HEK293 (cell line): Measurements from ENCODE around the gene ARL16.

Experiments
- CTCF ChIA-PET: fragments of 350-600 bp; formaldehyde crosslinking; extraction: SDS; loops from one replicate; lab custom pipeline; 2021; ENCODE audit warnings: antibody characterized with exemption; lab: Yijun Ruan, JAX
- POLR2A ChIA-PET: fragments of 300-600 bp; formaldehyde crosslinking; extraction: SDS; loops from one replicate; lab custom pipeline; 2020; ENCODE audit warnings: antibody characterized with exemption, inconsistent platforms; lab: Yijun Ruan, JAX
- H3K27ac ChIP-seq: fragments of 200-500 bp; sonication (Bioruptor generic); 2 replicates; pipeline ENCODE4 v1.5.1; 2014; ENCODE audit warnings: low read depth, low read length, control low read depth, inconsistent platforms; ENCODE audit errors: extremely low read depth
- H3K36me3 ChIP-seq, 2 experiments: fragments of 200-500 bp in 1 of 2; sonication (Bioruptor generic) in 1 of 2; 1 replicate in 1 of 2; 2 replicates in 1 of 2; pipeline ENCODE4 v1.5.1; 2014 to 2017; ENCODE audit warnings: inconsistent platforms in 2 of 2, low read length in 2 of 2; ENCODE audit not compliant: control insufficient read depth in 2 of 2, insufficient read depth in 1 of 2
- H3K4me1 ChIP-seq: fragments of 200-500 bp; sonication (Bioruptor generic); 2 replicates; pipeline ENCODE4 v1.5.1; 2014; ENCODE audit warnings: mild to moderate bottlenecking, low read length, inconsistent platforms; ENCODE audit not compliant: control insufficient read depth, insufficient read depth
- H3K4me3 ChIP-seq: 2 replicates; pipeline ENCODE4 v1.5.1; 2011; ENCODE audit warnings: low read depth, mild to moderate bottlenecking, control low read depth, low read length, moderate library complexity
- H3K9me3 ChIP-seq: fragments of 200-500 bp; sonication (Bioruptor generic); 2 replicates; pipeline ENCODE4 v1.5.1; 2014; ENCODE audit warnings: low read depth, low read length, inconsistent platforms; ENCODE audit not compliant: control insufficient read depth, insufficient read depth
- GFI1B ChIP-seq: fragments of 450-650 bp; formaldehyde crosslinking; IDR thresholded peaks from 2 replicates; pipeline ENCODE4 v1.5.1; 2016; ENCODE audit warnings: missing biosample characterization, missing genetic modification characterization
- KLF1 ChIP-seq: fragments of 450-650 bp; formaldehyde crosslinking; IDR thresholded peaks from 2 replicates; pipeline ENCODE4 v1.5.1; 2016; ENCODE audit warnings: missing biosample characterization, missing genetic modification characterization
- SCRT1 ChIP-seq: fragments of 450-650 bp; formaldehyde crosslinking; IDR thresholded peaks from 2 replicates; pipeline ENCODE4 v1.5.1; 2016; ENCODE audit warnings: missing biosample characterization, missing genetic modification characterization, borderline replicate concordance
- SCRT2 ChIP-seq: fragments of 450-650 bp; formaldehyde crosslinking; IDR thresholded peaks from 2 replicates; pipeline ENCODE4 v1.5.1; 2016; ENCODE audit warnings: missing biosample characterization, missing genetic modification characterization
- SP2 ChIP-seq: fragments of 450-650 bp; formaldehyde crosslinking; IDR thresholded peaks from 2 replicates; pipeline ENCODE4 v1.5.1; 2016; ENCODE audit warnings: missing biosample characterization, missing genetic modification characterization
- ZBTB20 ChIP-seq: fragments of 450-650 bp; formaldehyde crosslinking; IDR thresholded peaks from 2 replicates; pipeline ENCODE4 v1.5.1; 2016; ENCODE audit warnings: missing biosample characterization, missing genetic modification characterization
- ZBTB26 ChIP-seq: fragments of 450-650 bp; formaldehyde crosslinking; optimal IDR thresholded peaks from 2 replicates; pipeline ENCODE3; 2016; ENCODE audit warnings: missing biosample characterization, mild to moderate bottlenecking, missing genetic modification characterization
- ZBTB44 ChIP-seq: fragments of 450-650 bp; IDR thresholded peaks from 2 replicates; pipeline ENCODE4 v1.5.1; 2018; ENCODE audit warnings: missing biosample characterization, mild to moderate bottlenecking, missing genetic modification characterization
- ZBTB49 ChIP-seq: fragments of 450-650 bp; formaldehyde crosslinking; IDR thresholded peaks from 2 replicates; pipeline ENCODE4 v1.5.1; 2016; ENCODE audit warnings: missing biosample characterization, missing genetic modification characterization, low read depth
- ZNF10 ChIP-seq: fragments of 450-650 bp; formaldehyde crosslinking; IDR thresholded peaks from 2 replicates; pipeline ENCODE4 v1.5.1; 2017; ENCODE audit warnings: missing biosample characterization, missing genetic modification characterization
- ZNF114 ChIP-seq: fragments of 450-650 bp; formaldehyde crosslinking; IDR thresholded peaks from 2 replicates; pipeline ENCODE4 v1.5.0; 2017; ENCODE audit warnings: missing biosample characterization, missing genetic modification characterization
- ZNF175 ChIP-seq: fragments of 450-650 bp; formaldehyde crosslinking; IDR thresholded peaks from 2 replicates; pipeline ENCODE4 v1.5.1; 2016; ENCODE audit warnings: missing biosample characterization, missing genetic modification characterization
- ZNF23 ChIP-seq: fragments of 450-650 bp; formaldehyde crosslinking; IDR thresholded peaks from 2 replicates; pipeline ENCODE4 v1.5.1; 2016; ENCODE audit warnings: missing biosample characterization, missing genetic modification characterization, borderline replicate concordance
- ZNF449 ChIP-seq: fragments of 450-650 bp; formaldehyde crosslinking; IDR thresholded peaks from 2 replicates; pipeline ENCODE4 v1.5.1; 2017; ENCODE audit warnings: missing biosample characterization, mild to moderate bottlenecking, missing genetic modification characterization, moderate library complexity
- ZNF544 ChIP-seq: fragments of 450-650 bp; formaldehyde crosslinking; IDR thresholded peaks from 2 replicates; pipeline ENCODE4 v1.5.0; 2017; ENCODE audit warnings: missing biosample characterization, missing genetic modification characterization
- ZNF558 ChIP-seq: fragments of 450-650 bp; formaldehyde crosslinking; IDR thresholded peaks from 2 replicates; pipeline ENCODE4 v1.5.1; 2016; ENCODE audit warnings: missing biosample characterization, missing genetic modification characterization
- ZNF571 ChIP-seq: fragments of 450-650 bp; formaldehyde crosslinking; IDR thresholded peaks from 2 replicates; pipeline ENCODE4 v1.5.0; 2017; ENCODE audit warnings: missing biosample characterization, missing genetic modification characterization
- ZNF747 ChIP-seq: fragments of 450-650 bp; formaldehyde crosslinking; IDR thresholded peaks from 2 replicates; pipeline ENCODE4 v1.5.1; 2016; ENCODE audit warnings: missing biosample characterization, missing genetic modification characterization
- ZSCAN16 ChIP-seq: fragments of 450-650 bp; formaldehyde crosslinking; IDR thresholded peaks from 2 replicates; pipeline ENCODE4 v1.5.1; 2016; ENCODE audit warnings: missing biosample characterization, missing genetic modification characterization
- TF ChIP-seq, protein P1 (sequence below): fragments of 450-650 bp; formaldehyde crosslinking; IDR thresholded peaks from 2 replicates; pipeline ENCODE4 v1.5.1; 2016; ENCODE audit warnings: missing biosample characterization, missing genetic modification characterization

ARL16 gene

GRCh38 chr17:81681672-81682071 is 1.9 kb downstream of the ARL16 start (continued):
- TF ChIP-seq ZNF114 (no peak), ZBTB26 (tag by site-specific recombination) (peak; percentile 22), SP2 (tag by site-specific recombination) (no peak; the same call in 1 of the 2 replicates), ZNF10 (tag by site-specific recombination) (no peak), ZNF747 (tag by site-specific recombination) (no peak), ZNF571 (tag by site-specific recombination) (no peak), ZNF544 (no peak), GFI1B (tag by site-specific recombination) (no peak), ZNF558 (no peak), ZNF23 (tag by site-specific recombination) (no peak)
- TF ChIP-seq, protein P1, sequence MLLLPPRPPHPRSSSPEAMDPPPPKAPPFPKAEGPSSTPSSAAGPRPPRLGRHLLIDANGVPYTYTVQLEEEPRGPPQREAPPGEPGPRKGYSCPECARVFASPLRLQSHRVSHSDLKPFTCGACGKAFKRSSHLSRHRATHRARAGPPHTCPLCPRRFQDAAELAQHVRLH (tag by site-specific recombination), result no peak

GRCh38 chr17:81680150-81680549 is 3.4 kb downstream of the ARL16 start:
- H3K4me3 ChIP-seq, result no peak overlapping the region
- ChIA-PET CTCF (interaction anchor here (0.8 kb wide), 1 partner anchor 13 kb away, joined by 3 read pairs; no protein-coding TSS in a partner anchor), POLR2A (interaction anchor here (0.7 to 2.9 kb wide), 5 partner anchors 13 to 43 kb away, joined by 3 to 14 read pairs (median 3); partner anchors contain the start of genes CCDC137, MRPL12, NPLOC4 and OXLD1)
- TF ChIP-seq SCRT2 (tag by site-specific recombination), result peak; percentile 42; the same call in 1 of the 2 replicates
- TF ChIP-seq SCRT1 (tag by site-specific recombination), result no peak
- no peak for TF ChIP-seq ZSCAN16
- no peak for TF ChIP-seq ZNF449 (tag by site-specific recombination)
- H3K9me3 ChIP-seq, result no peaks in the 10 kb centered on the region
- peaks cover 1 to 23% of the 10 kb centered on the region in 2 experiments; a peak in 2 of 3 replicates for H3K36me3 ChIP-seq
- peaks cover 4% of the 10 kb centered on the region for H3K4me1 ChIP-seq
- H3K27ac ChIP-seq, result no peak overlapping the region

GRCh38 chr17:81676906-81677305 is 6.7 kb downstream of the ARL16 start:
- H3K27ac ChIP-seq, result no peak overlapping the region
- CTCF ChIA-PET, result interaction anchor here (0.6 to 2.6 kb wide), 5 partner anchors 7 to 79 kb away, joined by 3 to 9 read pairs (median 6); partner anchors contain the start of genes ARL16, HGS and MRPL12
- no peaks in the 10 kb centered on the region for H3K4me1 ChIP-seq
- H3K9me3 ChIP-seq, result no peaks in the 10 kb centered on the region
- no peak for TF ChIP-seq ZNF175 (tag by site-specific recombination)
- TF ChIP-seq ZBTB49 (tag by site-specific recombination), result no peak
- TF ChIP-seq ZBTB20, result no peak
- no peak for TF ChIP-seq ZBTB44
- no peak for TF ChIP-seq KLF1
- POLR2A ChIA-PET, result interaction anchor here (0.7 to 2.0 kb wide), 2 partner anchors 26 kb away, joined by 4 to 13 read pairs; partner anchors contain the start of gene MRPL12
- peaks cover 18 to 49% of the 10 kb centered on the region in 2 experiments; a peak in 2 of 3 replicates for H3K36me3 ChIP-seq
- H3K4me3 ChIP-seq, result no peak overlapping the region
